BLaER1 treated with 17β-estradiol and CSF1 and Interleukin-3, amounts not matched to agents 10 nM and 100 nM (cell line): ENCODE results near the gene RTF2.

Experiments
- H3K27ac ChIP-seq, 11 experiments: shearing (Covaris generic); formaldehyde crosslinking; 2 replicates each; pipeline ENCODE4 v1.8.1; 2022
- H3K27me3 ChIP-seq, 11 experiments: shearing (Covaris generic); formaldehyde crosslinking; 2 replicates each; pipeline ENCODE4 v1.8.1; 2022
- H3K36me3 ChIP-seq, 11 experiments: shearing (Covaris generic); formaldehyde crosslinking; 2 replicates each; pipeline ENCODE4 v1.8.1; 2022
- H3K4me1 ChIP-seq, 10 experiments: shearing (Covaris generic); formaldehyde crosslinking; 2 replicates each; pipeline ENCODE4 v1.8.1; 2022
- H3K4me2 ChIP-seq, 11 experiments: shearing (Covaris generic); formaldehyde crosslinking; 2 replicates each; pipeline ENCODE4 v1.8.1; 2022
- H3K4me3 ChIP-seq, 10 experiments: shearing (Covaris generic); formaldehyde crosslinking; 2 replicates each; pipeline ENCODE4 v1.8.1; 2022
- H3K9ac ChIP-seq, 11 experiments: shearing (Covaris generic); formaldehyde crosslinking; 2 replicates each; pipeline ENCODE4 v1.8.1; 2022
- H3K9me3 ChIP-seq, 11 experiments: shearing (Covaris generic); formaldehyde crosslinking; replicated peaks in 1 of 11; 2 replicates each; pipeline ENCODE4 v1.8.1; 2022
- H4K20me1 ChIP-seq, 11 experiments: shearing (Covaris generic); formaldehyde crosslinking; 2 replicates each; pipeline ENCODE4 v1.8.1; 2022
- Cebpa-rat ChIP-seq, 11 experiments: shearing (Covaris generic); IDR thresholded peaks; 2 replicates each; pipeline ENCODE4 v1.8.1; 2022

RTF2 gene

DNA sequence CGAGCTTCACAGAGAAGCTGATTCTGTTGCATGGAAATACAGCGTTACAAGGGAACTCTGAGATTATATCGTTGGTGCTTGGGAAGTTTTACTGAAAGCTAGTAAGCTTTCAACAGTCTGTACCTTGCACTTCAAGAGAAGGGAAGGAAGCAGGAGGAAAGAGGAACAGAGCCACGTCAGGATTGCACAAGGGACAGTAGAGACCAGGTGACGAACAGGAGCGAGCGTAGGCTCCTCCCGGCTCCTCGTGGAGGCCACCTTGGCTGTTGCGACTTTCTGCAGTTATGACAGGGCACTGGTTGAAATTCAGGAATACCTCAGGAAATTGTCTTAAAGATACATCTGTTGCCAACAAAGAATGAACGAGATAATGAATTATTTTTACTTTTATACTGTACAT is 18.8 kb downstream of the RTF2 start:
- Histone ChIP-seq H3K9ac (no peak overlapping the region), H3K36me3 (peaks cover 89 to 98% (median 94%) of the 10 kb centered on the region in 11 experiments), H3K9me3 (no peaks in the 10 kb centered on the region), H3K27ac (no peak overlapping the region), H4K20me1 (peaks cover 15 to 93% (median 68%) of the 10 kb centered on the region in 11 experiments; a peak in 18 of 22 replicates), H3K4me3 (no peak overlapping the region), H3K4me2 (no peak overlapping the region), H3K4me1 (peaks cover 11 to 20% (median 16%) of the 10 kb centered on the region in 10 experiments), H3K27me3 (no peaks in the 10 kb centered on the region)
- TF ChIP-seq Cebpa-rat (IDR thresholded peaks at IDR 0.05): no peak

DNA sequence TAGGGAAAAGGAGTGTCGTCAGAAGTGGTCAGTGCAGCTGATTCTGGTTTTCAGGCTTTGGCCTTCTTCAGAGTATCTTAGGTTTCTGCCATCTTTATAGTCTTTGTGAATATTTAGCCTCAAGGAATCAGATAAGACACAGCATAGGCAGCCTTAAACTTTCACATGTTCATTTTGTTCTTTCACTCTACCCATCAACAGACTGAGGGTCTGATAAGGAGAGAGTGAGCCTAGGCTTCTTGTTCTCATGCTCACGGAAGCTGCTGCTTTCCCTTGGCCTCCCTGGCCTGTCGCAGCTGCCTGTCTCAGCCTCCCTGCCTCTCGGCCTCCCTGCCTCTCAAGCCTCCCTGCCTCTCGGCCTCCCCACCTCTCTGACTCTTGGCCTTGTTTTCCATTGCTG is 20.1 kb downstream of the RTF2 start:
- Histone ChIP-seq H3K4me2 (no peak overlapping the region), H3K9ac (no peak overlapping the region), H3K36me3 (peaks cover 90 to 99% (median 96%) of the 10 kb centered on the region in 11 experiments), H4K20me1 (peaks cover 15 to 89% (median 61%) of the 10 kb centered on the region in 11 experiments; a peak in 16 of 22 replicates), H3K4me3 (no peak overlapping the region), H3K27me3 (no peaks in the 10 kb centered on the region), H3K4me1 (peaks cover 7 to 14% (median 9%) of the 10 kb centered on the region in 10 experiments; a peak in 19 of 20 replicates), H3K27ac (no peak overlapping the region), H3K9me3 (no peaks in the 10 kb centered on the region)
- TF ChIP-seq Cebpa-rat (IDR thresholded peaks at IDR 0.05): no peak

DNA sequence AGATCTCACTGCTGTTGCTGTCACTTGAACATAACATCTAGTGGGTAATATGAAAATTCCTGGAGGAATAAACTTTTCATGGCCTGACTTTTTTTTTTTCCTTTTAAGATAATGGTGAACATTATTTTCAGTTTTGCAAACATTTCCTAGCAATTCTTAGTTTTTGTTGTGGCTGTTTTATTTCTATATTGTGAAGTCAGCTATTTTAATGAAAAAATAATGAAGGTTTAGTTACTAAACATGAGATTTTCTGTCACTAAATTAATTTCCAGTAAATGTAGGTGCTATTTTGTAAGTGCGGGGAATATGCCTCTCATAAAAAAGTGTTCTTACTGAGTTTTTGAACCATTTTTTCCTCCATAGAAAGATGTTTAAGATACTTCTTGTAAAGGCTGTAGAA is 32.7 kb downstream of the RTF2 start:
- H3K4me3 ChIP-seq: no peak overlapping the region
- H3K27me3 ChIP-seq: no peaks in the 10 kb centered on the region
- H3K4me1 ChIP-seq: peaks cover 0 to 5% (median 0%) of the 10 kb centered on the region in 10 experiments; a peak in 1 of 20 replicates
- no peak overlapping the region for H3K9ac ChIP-seq
- no peak overlapping the region for H3K27ac ChIP-seq
- peaks cover 0 to 13% (median 7%) of the 10 kb centered on the region in 11 experiments; a peak in 8 of 22 replicates for H3K9me3 ChIP-seq
- H3K36me3 ChIP-seq: peaks cover 50 to 98% (median 76%) of the 10 kb centered on the region in 11 experiments
- no peak for TF ChIP-seq Cebpa-rat (IDR thresholded peaks at IDR 0.05)
- peaks cover 0 to 60% (median 29%) of the 10 kb centered on the region in 11 experiments; a peak in 15 of 22 replicates for H4K20me1 ChIP-seq
- H3K4me2 ChIP-seq: no peak overlapping the region

DNA sequence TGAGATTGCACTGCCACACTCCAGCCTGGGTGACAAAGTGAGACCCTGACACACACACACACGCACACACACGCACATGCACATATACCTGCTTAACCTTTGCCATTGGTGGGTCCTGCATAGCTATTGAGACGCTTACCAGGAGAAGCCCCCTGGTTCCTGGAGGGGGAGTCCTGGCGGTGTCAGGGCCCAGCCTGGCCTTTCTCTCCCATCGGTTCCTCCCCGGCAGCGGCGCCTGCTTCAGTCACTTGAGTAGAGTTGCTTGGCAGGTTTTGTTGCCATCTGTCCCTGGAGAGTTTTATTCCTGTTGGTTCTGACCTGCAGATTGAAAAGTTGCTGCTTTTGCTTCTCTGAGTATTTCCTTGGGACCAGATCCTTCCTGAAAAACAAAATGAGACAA is 35.5 kb downstream of the RTF2 start:
- Histone ChIP-seq H3K27me3 (no peaks in the 10 kb centered on the region), H3K4me1 (peaks cover 0 to 5% (median 0%) of the 10 kb centered on the region in 10 experiments; a peak in 1 of 20 replicates), H3K9me3 (no peaks in the 10 kb centered on the region), H3K27ac (no peak overlapping the region), H4K20me1 (peaks cover 0 to 65% (median 33%) of the 10 kb centered on the region in 11 experiments; a peak in 15 of 22 replicates), H3K9ac (no peak overlapping the region), H3K4me2 (no peak overlapping the region), H3K4me3 (no peak overlapping the region), H3K36me3 (peaks cover 41 to 89% (median 61%) of the 10 kb centered on the region in 11 experiments)
- no peak for TF ChIP-seq Cebpa-rat (IDR thresholded peaks at IDR 0.05)

DNA sequence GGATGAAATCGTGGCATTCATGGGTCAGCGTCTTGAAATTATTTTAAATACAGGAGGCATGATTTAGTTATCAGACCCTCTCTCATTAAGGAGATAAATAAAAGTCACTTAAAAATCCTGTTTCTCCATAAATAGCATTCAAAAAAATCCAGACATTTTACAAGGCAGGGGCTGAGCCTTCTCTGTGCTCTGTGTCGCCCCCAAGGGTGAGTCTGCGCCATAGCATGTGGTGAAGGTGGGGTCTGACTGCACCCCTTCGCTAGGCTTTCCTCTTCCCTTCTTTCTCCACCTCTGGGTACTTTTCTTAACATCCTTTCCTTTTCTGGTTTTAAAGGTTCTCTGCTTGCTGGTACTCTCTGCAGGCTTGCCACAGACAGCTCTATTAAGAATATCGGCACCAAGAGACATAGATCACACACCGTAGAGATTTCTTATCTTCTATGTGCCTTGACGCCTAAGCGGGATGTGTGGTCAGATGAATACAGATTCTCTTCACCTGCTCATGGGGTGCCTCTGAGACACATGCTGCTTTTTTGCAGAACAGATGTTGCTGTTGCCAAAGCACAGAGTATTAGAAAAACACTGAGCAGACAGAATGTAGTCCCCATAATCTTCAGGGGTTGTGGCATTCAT is 36.1 kb downstream of the RTF2 start:
- TF ChIP-seq Cebpa-rat (IDR thresholded peaks at IDR 0.05): no peak
- Histone ChIP-seq H3K27me3 (no peaks in the 10 kb centered on the region), H3K4me3 (no peak overlapping the region), H3K4me2 (no peak overlapping the region), H3K27ac (no peak overlapping the region), H3K9ac (no peak overlapping the region), H3K4me1 (peaks cover 0 to 5% (median 0%) of the 10 kb centered on the region in 10 experiments; a peak in 1 of 20 replicates), H3K36me3 (peaks cover 46 to 89% (median 59%) of the 10 kb centered on the region in 11 experiments), H3K9me3 (no peaks in the 10 kb centered on the region), H4K20me1 (peaks cover 0 to 71% (median 33%) of the 10 kb centered on the region in 11 experiments; a peak in 15 of 22 replicates)

DNA sequence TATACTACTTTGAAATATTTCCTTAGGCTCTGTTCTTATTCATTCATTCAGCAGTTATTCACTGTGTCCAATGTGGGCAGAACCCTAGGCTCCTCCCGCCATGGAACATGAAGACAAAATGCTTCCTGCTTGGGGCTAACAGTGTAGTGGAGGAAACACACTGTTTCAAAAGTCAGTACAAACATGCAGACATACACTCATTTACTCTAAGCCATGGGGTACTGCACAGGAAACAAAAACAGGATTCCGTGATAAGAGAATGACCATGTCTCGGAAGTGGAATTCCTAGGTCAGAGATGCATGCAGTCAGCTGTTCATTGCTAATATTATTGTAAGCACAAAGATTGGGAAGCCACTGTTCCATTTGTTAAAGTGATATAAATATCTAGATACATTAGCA is 37.7 kb downstream of the RTF2 start:
- H4K20me1 ChIP-seq: peaks cover 0 to 64% (median 37%) of the 10 kb centered on the region in 11 experiments; a peak in 16 of 22 replicates
- no peaks in the 10 kb centered on the region for H3K9me3 ChIP-seq
- no peak overlapping the region for H3K27ac ChIP-seq
- H3K9ac ChIP-seq: no peak overlapping the region
- no peak for TF ChIP-seq Cebpa-rat (IDR thresholded peaks at IDR 0.05)
- H3K4me2 ChIP-seq: no peak overlapping the region
- H3K4me3 ChIP-seq: no peak overlapping the region
- no peaks in the 10 kb centered on the region for H3K27me3 ChIP-seq
- peaks cover 35 to 89% (median 56%) of the 10 kb centered on the region in 11 experiments for H3K36me3 ChIP-seq
- H3K4me1 ChIP-seq: no peaks in the 10 kb centered on the region

DNA sequence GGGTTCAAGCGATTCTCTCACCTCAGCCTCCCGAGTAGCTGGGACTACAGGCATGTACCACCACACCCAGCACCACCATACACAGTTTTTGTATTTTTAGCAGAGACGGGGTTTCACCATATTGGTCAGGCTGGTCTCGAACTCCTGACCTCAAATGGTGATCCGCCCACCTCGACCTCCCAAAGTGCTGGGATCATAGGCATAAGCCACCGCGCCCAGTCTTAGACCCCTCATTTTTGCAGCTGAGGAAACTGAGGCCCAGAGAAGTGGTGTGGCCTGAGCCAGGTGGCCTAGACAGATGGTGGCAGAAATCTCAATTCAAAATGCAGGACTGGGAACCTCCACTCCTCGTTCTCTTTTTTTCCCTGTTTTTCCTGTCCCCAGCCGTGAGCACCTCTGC is 43.5 kb downstream of the RTF2 start:
- no peak overlapping the region for H3K27ac ChIP-seq
- H3K27me3 ChIP-seq: no peaks in the 10 kb centered on the region
- H3K4me3 ChIP-seq: no peak overlapping the region
- TF ChIP-seq Cebpa-rat (IDR thresholded peaks at IDR 0.05): no peak
- H4K20me1 ChIP-seq: peaks cover 0 to 49% (median 17%) of the 10 kb centered on the region in 11 experiments; a peak in 13 of 22 replicates
- H3K9me3 ChIP-seq: peaks cover 0 to under 1% (median 0%) of the 10 kb centered on the region in 11 experiments; a peak in 1 of 22 replicates
- no peaks in the 10 kb centered on the region for H3K4me1 ChIP-seq
- H3K36me3 ChIP-seq: peaks cover 58 to 91% (median 71%) of the 10 kb centered on the region in 11 experiments
- H3K9ac ChIP-seq: no peak overlapping the region
- no peak overlapping the region for H3K4me2 ChIP-seq

DNA sequence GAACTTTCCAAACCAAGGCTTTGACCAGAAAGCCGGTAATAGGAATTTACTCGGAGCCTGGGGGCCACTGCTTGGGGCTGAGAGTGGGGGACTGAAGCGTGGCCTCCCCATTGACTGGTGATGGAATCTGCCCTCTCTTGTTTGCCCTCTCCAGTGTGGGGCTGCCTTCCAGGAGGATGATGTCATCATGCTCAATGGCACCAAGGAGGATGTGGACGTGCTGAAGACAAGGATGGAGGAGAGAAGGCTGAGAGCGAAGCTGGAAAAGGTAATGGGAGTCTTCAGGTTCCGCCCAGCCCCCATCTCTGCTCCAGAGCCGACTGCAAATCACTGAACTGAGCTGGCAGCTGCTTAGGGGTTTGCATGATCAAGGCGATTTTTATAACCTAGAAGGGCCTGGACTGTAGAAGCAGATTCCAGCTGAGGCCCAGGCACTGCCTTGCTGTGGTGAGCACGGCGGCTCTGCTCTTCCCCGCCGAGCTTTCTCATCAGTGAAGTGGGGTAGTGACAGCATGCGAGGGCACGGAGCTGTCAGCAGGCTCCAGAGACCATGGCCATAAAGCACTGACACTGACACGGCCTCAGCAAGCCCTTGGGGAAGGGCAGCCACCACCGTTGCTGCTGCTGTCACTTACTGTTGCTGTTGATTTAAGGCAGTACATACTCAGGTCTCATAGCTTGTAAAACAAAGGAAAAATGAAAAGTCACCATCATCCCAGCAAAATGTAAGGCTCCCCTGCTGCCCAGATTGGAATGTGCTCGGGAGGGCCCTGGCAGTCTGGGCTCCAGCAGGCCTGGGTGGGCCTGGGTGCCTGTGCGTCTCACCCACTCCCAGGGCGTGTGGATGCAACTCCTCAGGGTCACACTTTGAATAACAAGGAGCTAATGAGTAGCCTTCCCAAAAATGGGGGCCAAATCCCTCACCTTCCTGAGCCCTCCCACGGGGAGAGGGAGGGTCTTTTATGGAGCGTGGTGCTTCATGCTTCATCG is 45.0 kb downstream of the RTF2 start:
- Histone ChIP-seq H4K20me1 (peaks cover 0 to 40% (median 13%) of the 10 kb centered on the region in 11 experiments; a peak in 11 of 22 replicates), H3K27me3 (no peaks in the 10 kb centered on the region), H3K9ac (no peak overlapping the region), H3K27ac (no peak overlapping the region), H3K4me3 (no peak overlapping the region), H3K36me3 (peaks cover 65 to 96% (median 74%) of the 10 kb centered on the region in 11 experiments), H3K4me1 (no peaks in the 10 kb centered on the region), H3K4me2 (no peak overlapping the region), H3K9me3 (peaks cover 4 to 16% (median 9%) of the 10 kb centered on the region in 11 experiments; a peak in 21 of 22 replicates)
- TF ChIP-seq Cebpa-rat (IDR thresholded peaks at IDR 0.05): no peak

DNA sequence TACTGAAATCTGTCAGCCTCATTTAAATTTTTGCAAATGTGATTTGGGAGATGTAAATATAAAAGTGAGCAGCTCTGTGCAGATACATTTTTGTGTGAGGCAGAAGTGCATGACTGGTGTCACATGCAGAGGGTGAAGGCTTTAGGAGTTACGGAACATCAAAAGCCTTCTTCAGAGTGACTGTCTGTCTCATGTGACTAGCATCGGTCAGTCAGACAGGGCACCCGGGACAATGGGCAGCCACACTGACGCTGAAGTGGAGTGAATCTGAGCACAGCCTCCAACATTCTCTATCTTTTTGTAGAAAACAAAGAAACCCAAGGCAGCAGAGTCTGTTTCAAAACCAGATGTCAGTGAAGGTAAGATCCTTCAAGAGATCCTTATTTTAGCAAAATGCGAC is 48.2 kb downstream of the RTF2 start:
- Histone ChIP-seq H3K36me3 (peaks cover 89 to 100% (median 92%) of the 10 kb centered on the region in 11 experiments), H3K9ac (no peak overlapping the region), H3K9me3 (peaks cover 36 to 48% (median 40%) of the 10 kb centered on the region in 11 experiments), H3K27ac (no peak overlapping the region), H3K4me2 (no peak overlapping the region), H3K4me1 (no peaks in the 10 kb centered on the region), H3K27me3 (no peaks in the 10 kb centered on the region), H4K20me1 (peaks cover 0 to 25% (median 9%) of the 10 kb centered on the region in 11 experiments; a peak in 9 of 22 replicates), H3K4me3 (no peak overlapping the region)
- no peak for TF ChIP-seq Cebpa-rat (IDR thresholded peaks at IDR 0.05)
